K562 treated with DMSO at 1 percent for 48 hours (cell line): ENCODE measurements around the gene CT47A1. TPM values are rescaled to one million over a fixed set of nuclear protein-coding genes. Genes with fewer than 3 reads are reported as not detected.

Source experiments
- total RNA-seq: library from RNA; unstranded; fragments of 300-600 nt; gene quantifications from 2 replicates; pipeline ENCODE4 v1.2.3, GENCODE V29; 2022; ENCODE audit warnings: low replicate concordance; ENCODE audit errors: extremely low read depth

The CT47A1 gene
- total RNA-seq, result not detected in 2 replicates

DNA sequence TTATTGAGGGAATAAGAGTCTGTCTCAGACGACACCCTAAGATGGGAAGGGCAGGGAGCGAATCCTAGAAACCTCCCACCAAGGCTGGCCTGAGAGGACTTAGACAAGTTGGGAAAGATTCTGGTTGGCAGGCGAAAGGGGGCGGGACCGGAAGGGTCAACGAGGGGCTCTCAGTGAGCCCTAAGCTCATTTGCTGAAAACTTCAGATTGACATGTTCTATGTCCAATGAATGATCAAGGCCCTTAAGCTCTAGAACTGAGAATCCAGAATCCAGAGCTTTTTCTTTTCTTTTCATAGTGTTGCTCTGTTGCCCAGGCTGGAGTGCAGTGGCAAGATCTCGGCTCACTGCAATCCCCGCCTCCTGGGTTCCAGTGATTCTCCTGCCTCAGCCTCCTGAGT, at the start of gene CT47A1:
Gene CT47A1 (minus strand): TSS at position 101 of the 400 bp plus-strand sequence. CDS start 231 bp downstream, outside the sequence.

DNA sequence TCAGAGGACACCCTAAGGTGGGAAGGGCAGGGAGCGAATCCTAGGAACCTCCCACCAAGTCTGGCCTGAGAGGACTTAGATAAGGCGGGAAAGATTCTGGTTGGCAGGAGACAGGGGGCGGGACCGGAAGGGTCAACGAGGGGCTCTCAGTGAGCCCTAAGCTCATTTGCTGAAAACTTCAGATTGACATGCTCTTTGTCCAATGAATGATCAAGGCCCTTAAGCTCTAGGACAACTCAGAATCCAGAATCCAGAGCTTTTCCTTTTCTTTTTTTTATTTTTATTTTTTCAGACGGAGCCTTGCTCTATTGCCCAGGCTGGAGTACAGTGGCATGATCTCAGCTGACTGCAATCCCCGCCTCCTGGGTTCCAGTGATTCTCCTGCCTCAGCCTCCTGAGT, 29.1 kb downstream of the CT47A1 start, which contains the start of gene CT47A7:
Gene CT47A7 (minus strand): TSS at position 101 of the 400 bp plus-strand sequence. CDS start 255 bp downstream, outside the sequence.

Other genes with a start within 250 kb of the CT47A1 start
- not detected in 2 replicates for gene CT47B1, start 109.9 kb downstream of the CT47A1 start, total RNA-seq
- gene CT47A11, start 48.6 kb downstream of the CT47A1 start, total RNA-seq, result not detected in 2 replicates
- not detected in 2 replicates for gene CT47A10, start 43.7 kb downstream of the CT47A1 start, total RNA-seq
- gene CT47A9, start 38.9 kb downstream of the CT47A1 start, total RNA-seq, result not detected in 2 replicates
- not detected in 2 replicates for gene CT47A8, start 34.0 kb downstream of the CT47A1 start, total RNA-seq
- gene CT47A7, start 29.2 kb downstream of the CT47A1 start, total RNA-seq, result not detected in 2 replicates
- gene CT47A6, start 24.3 kb downstream of the CT47A1 start, total RNA-seq, result not detected in 2 replicates
- not detected in 2 replicates for gene CT47A5, start 19.4 kb downstream of the CT47A1 start, total RNA-seq
- gene CT47A4, start 14.6 kb downstream of the CT47A1 start, total RNA-seq, result not detected in 2 replicates
- not detected in 2 replicates for gene CT47A3, start 9.7 kb downstream of the CT47A1 start, total RNA-seq
- not detected in 2 replicates for gene CT47A2, start 4.8 kb downstream of the CT47A1 start, total RNA-seq
- gene GLUD2, start 61.9 kb upstream of the CT47A1 start, total RNA-seq, result not detected in 2 replicates